Endothelial cell (in vitro differentiated cells): ENCODE data around the gene MAGOHB. TPM values are rescaled to one million over a fixed set of nuclear protein-coding genes. Genes with fewer than 3 reads are reported as not detected.
A peak's percentile ranks its signal among the peaks of the same experiment; 100 is the strongest.

ENCODE experiments used
- DNase-seq: peaks from one replicate; pipeline ENCODE4 v3.0.0; 2021; ENCODE audit warnings: low spot score
- H3K27ac Mint-ChIP-seq: one replicate; pipeline ENCODE4 v1.8.0; 2021; ENCODE audit warnings: mixed read lengths, inconsistent platforms; ENCODE audit not compliant: unreplicated experiment
- H3K27me3 Mint-ChIP-seq: one replicate; pipeline ENCODE4 v1.8.0; 2021; ENCODE audit warnings: mild to moderate bottlenecking, moderate library complexity, mixed read lengths, inconsistent platforms; ENCODE audit not compliant: unreplicated experiment
- H3K36me3 Mint-ChIP-seq: one replicate; pipeline ENCODE4 v1.8.0; 2021; ENCODE audit warnings: mild to moderate bottlenecking, low read depth, mixed read lengths, inconsistent platforms; ENCODE audit not compliant: unreplicated experiment
- H3K4me1 Mint-ChIP-seq: one replicate; pipeline ENCODE4 v1.8.0; 2021; ENCODE audit warnings: mild to moderate bottlenecking, mixed read lengths, inconsistent platforms; ENCODE audit not compliant: unreplicated experiment
- H3K4me3 Mint-ChIP-seq: one replicate; pipeline ENCODE4 v1.8.0; 2021; ENCODE audit warnings: mild to moderate bottlenecking, mixed read lengths, inconsistent platforms; ENCODE audit not compliant: unreplicated experiment
- H3K9me3 Mint-ChIP-seq: one replicate; pipeline ENCODE4 v1.8.0; 2021; ENCODE audit warnings: mixed read lengths, inconsistent platforms; ENCODE audit not compliant: unreplicated experiment
- total RNA-seq: library from RNA; stranded (reverse); fragmentation: NEBNext Ultra II Directional; extraction: Animal tissue kit (Norgen Biotek cat#: 25700); gene quantifications from one replicate; pipeline ENCODE4 v1.2.1, GENCODE V29; 2021; ENCODE audit not compliant: unreplicated experiment
- TF ChIP-seq, protein P1 (sequence below): fragments of 200-600 bp; sonication (generic); IDR thresholded peaks from one replicate; pipeline ENCODE4 v1.5.0; 2021; ENCODE audit warnings: antibody characterized with exemption; ENCODE audit not compliant: unreplicated experiment

MAGOHB gene
- total RNA-seq, 1 donor from 2014 or later = 23.8 TPM

DNA sequence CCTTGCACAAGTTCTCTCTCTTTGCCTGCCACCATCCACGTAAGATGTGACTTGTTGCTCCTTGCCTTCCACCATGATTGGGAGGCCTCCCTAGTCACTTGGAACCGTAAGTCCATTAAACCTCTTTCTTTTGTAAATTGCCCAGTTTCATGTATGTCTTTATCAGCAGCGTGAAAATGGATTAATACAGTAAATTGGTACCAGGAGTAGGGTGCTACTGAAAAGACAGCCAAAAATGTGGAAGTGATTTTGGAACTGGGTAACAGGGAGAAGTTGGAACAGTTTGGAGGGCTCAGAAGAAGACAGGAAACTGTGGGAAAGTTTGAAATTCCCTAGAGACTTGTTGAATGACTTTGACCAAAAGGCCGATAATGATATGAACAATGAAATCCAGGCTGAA is 32.5 kb upstream of the MAGOHB start:
- Mint-ChIP-seq H3K27me3 (peaks cover 2% of the 10 kb centered on the region), H3K9me3 (peaks cover 16% of the 10 kb centered on the region), H3K4me3 (peak overlapping the region; percentile 43), H3K27ac (no peak overlapping the region), H3K4me1 (no peaks in the 10 kb centered on the region), H3K36me3 (peaks cover 36% of the 10 kb centered on the region)
- no peak for DNase-seq
- TF ChIP-seq, protein P1, sequence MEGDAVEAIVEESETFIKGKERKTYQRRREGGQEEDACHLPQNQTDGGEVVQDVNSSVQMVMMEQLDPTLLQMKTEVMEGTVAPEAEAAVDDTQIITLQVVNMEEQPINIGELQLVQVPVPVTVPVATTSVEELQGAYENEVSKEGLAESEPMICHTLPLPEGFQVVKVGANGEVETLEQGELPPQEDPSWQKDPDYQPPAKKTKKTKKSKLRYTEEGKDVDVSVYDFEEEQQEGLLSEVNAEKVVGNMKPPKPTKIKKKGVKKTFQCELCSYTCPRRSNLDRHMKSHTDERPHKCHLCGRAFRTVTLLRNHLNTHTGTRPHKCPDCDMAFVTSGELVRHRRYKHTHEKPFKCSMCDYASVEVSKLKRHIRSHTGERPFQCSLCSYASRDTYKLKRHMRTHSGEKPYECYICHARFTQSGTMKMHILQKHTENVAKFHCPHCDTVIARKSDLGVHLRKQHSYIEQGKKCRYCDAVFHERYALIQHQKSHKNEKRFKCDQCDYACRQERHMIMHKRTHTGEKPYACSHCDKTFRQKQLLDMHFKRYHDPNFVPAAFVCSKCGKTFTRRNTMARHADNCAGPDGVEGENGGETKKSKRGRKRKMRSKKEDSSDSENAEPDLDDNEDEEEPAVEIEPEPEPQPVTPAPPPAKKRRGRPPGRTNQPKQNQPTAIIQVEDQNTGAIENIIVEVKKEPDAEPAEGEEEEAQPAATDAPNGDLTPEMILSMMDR = no peak

DNA sequence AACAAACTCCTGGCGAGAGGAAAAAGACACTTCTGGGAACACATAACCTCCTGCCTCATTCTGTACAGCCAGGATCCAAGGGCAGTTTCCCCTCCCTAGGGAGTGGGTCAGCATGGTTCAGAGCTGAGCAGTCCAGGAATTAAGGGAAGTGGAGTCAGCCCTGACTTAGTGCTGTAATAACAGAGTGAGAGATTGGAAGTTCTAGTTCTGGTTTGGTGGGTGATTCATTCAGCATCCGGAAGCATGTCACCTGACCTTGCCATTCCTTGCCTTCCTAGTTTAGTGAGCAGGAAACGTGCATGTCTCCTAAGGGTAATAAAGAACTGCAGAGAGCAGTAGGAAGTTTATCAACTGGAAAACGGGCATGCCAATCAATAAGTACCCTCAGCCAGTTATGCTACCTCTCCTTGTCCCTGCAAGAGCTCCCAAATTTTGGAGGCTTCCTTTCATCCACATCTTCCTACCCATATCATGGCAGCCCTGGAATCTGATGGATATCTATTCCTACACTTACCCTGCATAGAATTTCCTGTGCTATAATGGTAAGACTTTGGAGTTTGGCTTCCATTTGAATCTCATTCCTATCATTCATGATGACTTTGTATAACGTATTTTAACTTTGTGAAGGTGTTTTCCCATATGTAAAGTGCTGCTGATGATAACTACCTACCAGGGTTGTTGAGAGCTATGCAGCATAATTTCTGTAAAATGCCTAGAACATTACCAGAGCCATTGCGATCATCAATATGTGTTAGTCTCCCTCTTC is 28.5 kb upstream of the MAGOHB start:
- no peaks in the 10 kb centered on the region for H3K4me1 Mint-ChIP-seq
- H3K27me3 Mint-ChIP-seq = peaks cover 2% of the 10 kb centered on the region
- H3K4me3 Mint-ChIP-seq = no peak overlapping the region
- no peak overlapping the region for H3K27ac Mint-ChIP-seq
- H3K36me3 Mint-ChIP-seq = peaks cover 25% of the 10 kb centered on the region
- peaks cover 8% of the 10 kb centered on the region for H3K9me3 Mint-ChIP-seq
- no peak for DNase-seq
- TF ChIP-seq, protein P1 = no peak

DNA sequence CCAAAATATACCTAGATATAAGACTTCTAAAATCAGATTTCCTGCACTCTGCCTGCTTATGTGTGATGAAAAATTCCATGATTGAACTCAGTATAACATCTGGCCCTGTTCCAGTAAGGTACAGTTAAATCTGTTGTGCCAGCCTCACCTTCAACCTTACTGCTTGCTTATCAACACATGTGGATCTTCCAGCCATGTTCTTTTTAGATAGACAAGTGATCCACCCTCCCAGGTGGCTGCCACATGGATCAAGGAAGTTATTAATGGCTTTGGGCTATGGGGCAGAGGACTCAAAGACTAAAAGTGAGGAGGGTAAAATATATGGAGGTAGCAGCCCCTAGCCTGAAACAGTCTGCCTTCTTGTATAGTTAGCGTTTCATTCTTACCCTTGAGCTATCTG is 25.3 kb upstream of the MAGOHB start:
- Mint-ChIP-seq H3K4me3 (no peak overlapping the region), H3K27me3 (no peaks in the 10 kb centered on the region), H3K9me3 (no peaks in the 10 kb centered on the region), H3K4me1 (no peaks in the 10 kb centered on the region), H3K27ac (no peak overlapping the region), H3K36me3 (peaks cover 8% of the 10 kb centered on the region)
- TF ChIP-seq, protein P1 = no peak
- DNase-seq = no peak

DNA sequence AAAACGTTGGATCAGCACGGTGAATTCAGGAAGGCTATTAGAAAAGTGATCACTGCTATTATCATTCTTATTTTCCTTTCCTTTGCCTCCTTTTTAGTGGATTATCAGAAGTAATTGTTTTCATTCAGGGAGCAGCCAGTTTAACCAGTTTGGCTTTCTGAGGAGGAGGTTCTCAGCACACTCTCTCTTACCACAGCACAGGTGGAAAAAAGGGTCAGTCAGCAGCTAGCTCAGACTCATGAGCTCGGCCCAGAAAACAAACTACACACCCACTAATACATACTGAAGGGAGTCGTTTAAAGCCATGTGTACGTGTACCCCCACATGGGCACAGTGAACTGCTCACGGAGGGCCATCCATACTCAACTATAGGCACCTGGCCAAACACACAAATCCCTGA is 23.2 kb upstream of the MAGOHB start:
- H3K27me3 Mint-ChIP-seq = no peaks in the 10 kb centered on the region
- no peaks in the 10 kb centered on the region for H3K9me3 Mint-ChIP-seq
- H3K4me1 Mint-ChIP-seq = peaks cover 9% of the 10 kb centered on the region
- TF ChIP-seq, protein P1 = no peak
- no peak overlapping the region for H3K27ac Mint-ChIP-seq
- H3K36me3 Mint-ChIP-seq = peaks cover 16% of the 10 kb centered on the region
- DNase-seq = no peak
- H3K4me3 Mint-ChIP-seq = no peak overlapping the region

DNA sequence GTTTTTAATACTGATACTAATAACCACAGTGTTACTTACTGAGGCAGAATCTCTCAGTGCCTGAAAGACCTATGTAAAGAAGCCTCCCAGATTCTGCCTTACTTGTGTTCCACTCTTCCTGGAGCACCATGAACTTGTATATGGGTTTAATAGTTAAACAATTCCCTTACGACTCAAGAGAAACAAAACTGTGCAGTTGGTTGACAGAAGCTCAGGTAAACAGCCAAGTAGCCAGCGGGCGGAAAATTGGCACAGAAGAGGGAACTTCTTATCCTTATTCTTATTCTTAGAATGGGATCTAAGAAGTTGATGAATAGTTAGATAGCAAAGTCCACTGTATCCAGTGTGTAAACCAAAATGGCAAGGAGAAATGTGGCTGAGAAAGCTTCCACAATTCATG is 22.7 kb upstream of the MAGOHB start:
- Mint-ChIP-seq H3K9me3 (no peaks in the 10 kb centered on the region), H3K36me3 (peaks cover 16% of the 10 kb centered on the region), H3K4me3 (no peak overlapping the region), H3K4me1 (peaks cover 12% of the 10 kb centered on the region), H3K27ac (no peak overlapping the region), H3K27me3 (no peaks in the 10 kb centered on the region)
- TF ChIP-seq, protein P1 = no peak
- no peak for DNase-seq
